ENCODE results near the gene GAB2. TPM values are rescaled to one million over a fixed set of nuclear protein-coding genes. Genes with fewer than 3 reads are reported as not detected.

Gene GAB2
- total RNA-seq, 1 donor from 2014 or later, result 23.1 TPM

DNA sequence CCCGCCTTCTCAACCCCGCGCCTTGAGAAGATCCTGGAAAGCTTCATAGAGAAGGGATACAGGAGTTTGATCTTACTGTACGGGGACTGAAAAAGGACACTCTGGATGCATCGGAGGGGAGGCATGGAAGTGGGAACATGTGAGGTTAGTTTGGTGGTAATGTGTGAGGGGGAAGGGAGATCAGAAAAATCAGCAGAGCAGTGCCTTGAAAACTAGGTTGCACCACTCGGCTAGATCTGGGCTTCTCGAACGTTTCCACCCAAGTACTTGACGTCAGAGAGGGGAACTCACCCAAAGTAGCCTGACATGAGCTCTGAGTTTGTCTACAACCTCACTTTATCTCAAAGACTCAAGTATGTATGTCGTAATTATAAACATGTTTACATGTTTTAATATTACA, 214.4 kb downstream of the GAB2 start:
- DNase-seq, result no peak

DNA sequence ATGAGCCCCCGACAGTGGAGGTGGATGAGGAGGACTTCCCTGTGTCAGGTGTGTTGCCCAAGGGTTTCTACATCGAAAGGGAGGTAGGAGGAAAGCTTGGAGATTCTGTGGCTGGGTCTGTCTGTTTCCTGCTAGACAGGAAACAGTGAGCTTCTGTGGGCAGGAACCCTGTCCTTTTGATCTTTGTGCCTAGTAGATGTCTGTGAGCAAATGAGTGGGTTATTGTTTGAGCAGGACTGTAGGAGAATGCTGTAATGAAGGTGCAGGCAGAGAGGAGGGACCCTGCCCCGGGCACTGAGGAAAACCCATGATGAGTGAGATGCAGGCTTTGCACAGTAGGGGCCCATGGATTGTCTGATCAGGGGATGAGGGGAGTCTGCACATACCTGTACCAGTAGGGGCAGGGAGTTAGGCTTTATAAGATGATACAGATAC, 214.9 kb downstream of the GAB2 start:
- no peak for DNase-seq

DNA sequence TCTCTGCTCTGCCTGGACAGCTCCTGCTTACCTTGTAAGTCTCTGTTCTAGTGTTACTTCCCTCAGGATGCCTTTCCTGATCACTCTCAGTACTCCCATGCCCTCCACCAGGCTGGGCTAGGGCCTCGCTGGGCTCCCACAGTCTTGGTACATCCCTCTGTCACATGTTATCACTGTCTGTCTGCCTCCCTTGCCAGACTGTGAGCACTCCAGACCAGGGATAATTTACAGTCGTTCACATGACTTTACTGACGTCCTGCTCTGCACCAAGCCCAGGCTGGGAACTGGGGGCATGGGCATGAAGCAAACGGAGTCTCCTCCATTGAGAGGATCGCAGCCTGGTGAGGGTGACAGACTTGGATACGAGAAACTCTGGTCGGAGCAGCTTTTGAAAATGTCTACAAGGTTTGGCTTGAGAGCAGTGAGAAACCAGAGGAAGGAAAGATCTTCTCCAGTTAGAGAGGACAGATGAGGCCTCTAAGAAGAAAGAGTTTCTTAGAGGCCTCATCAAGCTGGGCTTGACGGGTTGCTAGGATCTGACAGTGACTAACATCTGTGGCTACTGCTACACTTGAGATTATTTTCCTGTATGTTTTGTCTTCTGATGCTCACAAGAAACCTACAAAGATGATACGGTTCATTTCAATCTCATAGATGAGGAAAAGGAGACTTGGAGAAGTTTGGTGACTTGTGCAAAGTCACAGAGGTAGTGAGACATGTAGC, 216.4 kb downstream of the GAB2 start:
- no peak for DNase-seq

- DNase-seq, result no peak
Observed at GRCh38 chr11:78200553-78200952, 217.1 kb downstream of the GAB2 start.

DNA sequence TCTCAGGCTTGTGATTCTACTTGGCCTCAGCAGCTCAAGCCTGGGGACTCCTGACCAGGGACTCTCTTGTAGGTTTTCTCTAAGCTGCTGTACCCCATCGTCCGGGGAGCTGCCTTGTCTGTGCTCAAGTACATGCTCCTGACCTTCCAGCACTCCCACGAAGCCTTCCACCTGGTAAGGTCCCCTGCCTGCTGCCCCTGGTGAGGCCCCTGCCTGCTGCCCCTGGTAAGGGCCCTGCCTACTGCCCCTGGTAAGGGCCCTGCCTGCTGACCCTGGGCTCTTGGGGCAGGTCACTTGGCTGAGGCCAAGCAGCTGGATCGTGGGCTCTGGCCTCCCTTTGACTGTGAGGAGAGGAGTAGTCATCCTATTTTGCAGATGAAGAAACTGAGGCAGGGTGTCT, 217.6 kb downstream of the GAB2 start:
- no peak for DNase-seq

DNA sequence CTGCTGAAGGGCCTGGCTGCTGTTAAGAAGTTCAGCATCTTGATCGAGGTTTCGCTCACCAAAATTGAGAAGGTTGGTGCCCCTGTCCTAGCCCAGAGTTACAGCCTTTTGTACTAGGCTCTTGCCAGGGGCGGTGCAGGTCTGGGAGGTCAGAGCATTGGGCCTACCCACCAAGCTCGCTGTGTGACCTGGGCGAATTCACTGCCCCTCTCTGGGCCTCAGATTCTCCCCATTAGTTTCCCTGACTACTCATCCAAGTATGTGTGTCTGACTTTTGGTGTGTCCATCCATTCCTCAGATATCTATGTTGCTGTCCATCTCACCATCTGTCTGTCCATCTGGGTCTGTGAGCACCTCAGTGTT, 218.0 kb downstream of the GAB2 start:
- no peak for DNase-seq

GRCh38 chr11:78199015-78199652, 218.5 kb downstream of the GAB2 start:
- DNase-seq, result no peak

GRCh38 chr11:78197816-78198215, 219.8 kb downstream of the GAB2 start:
- DNase-seq, result no peak

DNA sequence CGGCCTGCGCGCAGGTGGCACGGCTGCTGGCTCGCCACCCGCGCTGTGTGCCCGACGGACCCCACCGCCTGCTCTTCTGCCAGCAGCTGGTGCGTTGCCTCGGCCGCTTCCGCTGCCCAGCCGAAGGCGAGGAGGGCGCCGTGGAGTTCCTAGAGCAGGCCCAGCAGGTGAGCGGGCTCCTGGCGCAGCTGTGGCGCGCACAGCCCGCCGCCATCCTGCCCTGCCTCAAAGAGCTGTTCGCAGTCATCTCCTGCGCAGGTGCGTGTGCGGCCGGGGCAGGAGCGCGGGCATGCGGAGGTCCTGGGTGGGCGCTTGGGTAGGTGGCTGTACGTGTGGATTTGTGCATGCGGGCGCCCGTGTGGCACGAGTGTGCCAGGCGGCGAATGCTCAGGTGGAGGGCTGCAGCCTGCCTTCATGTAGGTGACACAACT, 220.9 kb downstream of the GAB2 start:
- no peak for DNase-seq

- DNase-seq, result no peak
Observed at GRCh38 chr11:78195917-78196560, 221.6 kb downstream of the GAB2 start.

GRCh38 chr11:78194490-78194889, 223.1 kb downstream of the GAB2 start:
- DNase-seq, result no peak

- DNase-seq, result no peak
Observed at GRCh38 chr11:78193806-78194205, 223.8 kb downstream of the GAB2 start.

- DNase-seq, result no peak
Observed at GRCh38 chr11:78192911-78193351, 224.7 kb downstream of the GAB2 start.

DNA sequence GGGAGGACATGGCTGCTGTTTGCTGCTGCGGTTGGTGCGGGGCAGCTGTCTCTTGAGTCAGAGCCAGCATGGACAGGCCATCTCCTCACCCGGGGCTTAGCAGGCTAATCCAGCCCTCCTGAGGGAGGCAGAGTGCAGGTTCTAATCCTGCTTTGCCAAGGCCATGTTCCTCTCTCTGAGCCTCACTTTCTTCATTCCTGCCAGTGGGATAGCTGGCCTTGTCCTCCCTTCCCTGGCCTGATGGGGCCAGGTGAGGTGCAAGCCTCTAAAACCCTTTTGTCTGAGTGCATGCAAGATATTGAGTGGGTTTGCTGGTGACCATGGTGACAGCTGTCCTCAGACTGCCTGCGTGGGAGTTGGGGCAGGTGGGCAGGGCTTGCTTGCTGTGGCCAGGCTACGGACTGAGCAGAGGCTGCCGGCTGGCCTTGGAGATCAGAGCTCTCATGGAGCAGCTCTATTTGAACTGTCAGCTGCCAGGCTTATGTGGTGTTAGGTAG, 225.3 kb downstream of the GAB2 start:
- no peak for DNase-seq

DNA sequence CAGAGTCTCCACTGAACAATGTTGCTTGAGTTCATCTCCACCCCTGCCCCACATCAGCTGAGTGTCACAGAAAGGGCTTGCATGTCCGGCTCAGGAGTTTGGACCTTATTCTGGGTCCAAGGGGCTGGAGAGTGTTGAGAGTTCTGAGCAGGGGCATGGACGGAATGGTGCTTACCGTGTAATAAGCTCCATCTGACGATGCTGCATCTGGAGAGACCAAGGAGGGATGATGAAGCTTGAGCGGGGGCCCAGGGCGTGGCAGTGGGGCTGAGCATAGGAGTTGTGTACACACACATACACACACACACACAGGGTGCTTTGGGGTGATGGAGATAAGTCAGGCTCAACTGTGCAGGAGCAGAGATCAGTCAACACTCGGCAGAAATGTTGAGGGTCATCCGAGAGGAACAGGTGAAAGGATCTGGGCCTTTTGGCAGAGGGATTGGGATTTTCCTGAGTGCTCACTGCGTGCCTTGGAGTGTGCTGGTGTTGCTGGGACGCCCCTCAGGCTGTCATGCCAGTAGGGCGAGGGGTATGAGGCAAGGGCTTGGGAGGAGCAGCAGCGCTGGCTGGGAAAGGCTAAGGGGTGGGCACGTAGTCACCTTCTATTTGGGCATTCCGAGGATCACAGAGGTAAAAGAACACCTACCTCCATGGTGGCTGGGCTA, 226.6 kb downstream of the GAB2 start:
- no peak for DNase-seq

- DNase-seq, result no peak
Observed at GRCh38 chr11:78190374-78190773, 227.2 kb downstream of the GAB2 start.

DNA sequence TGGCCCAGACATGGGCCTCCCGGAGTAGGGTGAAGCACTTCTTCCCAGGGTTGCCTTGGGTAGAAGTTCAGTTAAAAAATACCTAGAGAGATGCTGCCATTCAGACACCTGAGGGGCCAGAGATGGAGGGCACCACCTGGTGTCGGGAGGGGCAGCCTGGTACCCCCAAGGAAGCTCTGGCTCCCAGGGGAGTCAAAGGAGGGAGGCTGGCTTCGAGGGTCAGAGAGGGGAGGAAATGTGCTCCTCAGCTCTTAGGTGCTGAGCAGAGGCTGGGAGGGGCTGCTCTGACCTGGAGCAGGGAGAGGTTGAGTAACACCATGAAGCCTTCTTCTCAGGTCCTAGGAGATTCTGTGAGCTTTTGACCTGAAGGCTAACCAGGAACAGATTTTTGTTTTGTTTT, 227.8 kb downstream of the GAB2 start:
- no peak for DNase-seq

GRCh38 chr11:78189174-78189724, 228.4 kb downstream of the GAB2 start:
- no peak for DNase-seq

- peak; percentile 96 for DNase-seq
Observed at GRCh38 chr11:78188286-78189173, 229.1 kb downstream of the GAB2 start, which contains the start of the genes KCTD21 and USP35. Gene KCTD21, minus strand, starts transcription at chr11:78188626. Its CDS starts 14,072 bp downstream, at chr11:78174554. Gene USP35, plus strand, starts transcription at chr11:78188919. Its CDS starts 7,327 bp downstream, at chr11:78196246.

- DNase-seq, result no peak
Observed at GRCh38 chr11:78187366-78188285, 230.0 kb downstream of the GAB2 start.

Measured in occipital lobe (tissue), 2 donors.